GM12878 (cell line): Measurements from ENCODE around the gene SOX30. TPM values are rescaled to one million over a fixed set of nuclear protein-coding genes. Genes with fewer than 3 reads are reported as not detected.

Experiments
- ATAC-seq: fragments of 200-7000 bp; cut with Tn5 transposase; 3 replicates; pipeline ENCODE4 v1.9.1; 2020; ENCODE audit warnings: mild to moderate bottlenecking, moderate library complexity
- BruUV-seq: library from RNA; stranded (reverse); fragments of 400-500 nt; replicated peaks from 2 replicates; lab custom pipeline; 2021; lab: Mats Ljungman, UMichigan
- CTCF ChIA-PET: fragments of 300-600 bp; sonication (Branson Sonifier 250); formaldehyde crosslinking; extraction: SDS; loops from one replicate; lab custom pipeline; 2021; ENCODE audit warnings: inconsistent platforms; lab: Yijun Ruan, JAX
- POLR2A ChIA-PET: fragments of 350-600 bp; formaldehyde crosslinking; extraction: SDS; loops from one replicate; lab custom pipeline; 2021; ENCODE audit warnings: inconsistent platforms; lab: Charles Lee
- RAD21 ChIA-PET: fragments of 300-600 bp; sonication (Branson Sonifier 250); formaldehyde crosslinking; loops from one replicate; lab custom pipeline; 2023; ENCODE audit warnings: antibody characterized with exemption; ENCODE audit not compliant: unreplicated experiment; lab: Charles Lee
- SMC1A ChIA-PET: fragments of 300-600 bp; sonication (Branson Sonifier 250); formaldehyde crosslinking; loops from one replicate; lab custom pipeline; 2023; ENCODE audit not compliant: unreplicated experiment, uncharacterized antibody; lab: Charles Lee
- DNase-seq: peaks from one replicate; pipeline ENCODE4 v3.0.0-alpha.2; 2011; ENCODE audit warnings: low read depth, low spot score
- FAIRE-seq: peaks from 3 replicates; lab custom pipeline; 2011; peaks lifted over from hg19 to GRCh38; lab: Jason Lieb, UNC
- H2AFZ ChIP-seq: 2 replicates; pipeline ENCODE4 v1.6.0; 2011; ENCODE audit warnings: low read depth, low read length, control low read depth; ENCODE audit not compliant: control insufficient read depth
- H3K27ac ChIP-seq: 2 replicates; pipeline ENCODE4 v1.5.1; 2011; ENCODE audit warnings: control low read depth; ENCODE audit not compliant: control insufficient read depth, insufficient read depth
- H3K27me3 ChIP-seq, 2 experiments: replicated peaks in 1 of 2; 2 replicates each; pipeline versions ENCODE4 v1.6.0 to v1.6.1; 2011; ENCODE audit warnings: low read length in 1 of 2; ENCODE audit not compliant: control insufficient read depth in 2 of 2, insufficient read depth in 2 of 2
- H3K36me3 ChIP-seq, 2 experiments: 2 replicates each; pipeline ENCODE4 v1.5.1; 2011; ENCODE audit warnings: low read length in 1 of 2; ENCODE audit not compliant: control insufficient read depth in 2 of 2, insufficient read depth in 2 of 2
- H3K4me1 ChIP-seq: 2 replicates; pipeline ENCODE4 v1.6.1; 2011; ENCODE audit warnings: mild to moderate bottlenecking, low read length, moderate library complexity, mixed read lengths; ENCODE audit not compliant: control insufficient read depth, insufficient read depth
- H3K4me2 ChIP-seq: 2 replicates; pipeline ENCODE4 v1.6.0; 2011; ENCODE audit warnings: control low read depth; ENCODE audit not compliant: control insufficient read depth, insufficient read depth
- H3K4me3 ChIP-seq: fragments of 200-600 bp; sonication (generic); 2 replicates; pipeline ENCODE4 v1.5.1; 2016
- H3K79me2 ChIP-seq: 2 replicates; pipeline ENCODE4 v1.6.0; 2011; ENCODE audit warnings: low read length; ENCODE audit not compliant: control insufficient read depth, insufficient read depth
- H3K9ac ChIP-seq: 2 replicates; pipeline ENCODE4 v1.8.0; 2011; ENCODE audit warnings: low read length, control low read depth, mixed read lengths; ENCODE audit not compliant: control insufficient read depth, insufficient read depth
- H3K9me3 ChIP-seq: replicated peaks from 3 replicates; pipeline ENCODE4 v1.5.1; 2011; ENCODE audit warnings: mild to moderate bottlenecking, low read length; ENCODE audit not compliant: control insufficient read depth, insufficient read depth
- H4K20me1 ChIP-seq: 2 replicates; pipeline ENCODE4 v1.6.0; 2011; ENCODE audit not compliant: control insufficient read depth, insufficient read depth
- CBX3 ChIP-seq: fragments of 200-600 bp; sonication (generic); IDR thresholded peaks from 2 replicates; pipeline ENCODE4 v1.6.1; 2016; ENCODE audit warnings: low read depth, borderline replicate concordance
- MTA2 ChIP-seq: fragments of 450-650 bp; IDR thresholded peaks from 2 replicates; pipeline ENCODE4 v1.6.1; 2016; ENCODE audit warnings: low read depth, mild to moderate bottlenecking, moderate library complexity
- RAD21 ChIP-seq: IDR thresholded peaks from 2 replicates; pipeline ENCODE4 v1.6.1; 2011; ENCODE audit warnings: mild to moderate bottlenecking, low read depth, low read length, moderate library complexity; ENCODE audit not compliant: insufficient read depth
- RELB ChIP-seq: fragments of 450-650 bp; IDR thresholded peaks from 2 replicates; pipeline ENCODE4 v1.6.1; 2017; ENCODE audit warnings: low read depth, mild to moderate bottlenecking, moderate library complexity
- SPI1 ChIP-seq: IDR thresholded peaks from 2 replicates; pipeline ENCODE4 v1.6.1; 2011; ENCODE audit warnings: low read depth, mild to moderate bottlenecking, low read length, moderate library complexity, borderline replicate concordance; ENCODE audit not compliant: insufficient read depth
- TARDBP ChIP-seq: IDR thresholded peaks from 2 replicates; pipeline ENCODE4 v1.6.1; 2016; ENCODE audit warnings: borderline replicate concordance
- USF1 ChIP-seq: IDR thresholded peaks from 2 replicates; pipeline ENCODE4 v1.6.1; 2011; ENCODE audit warnings: borderline replicate concordance, low read depth, mild to moderate bottlenecking, moderate library complexity, mixed read lengths, low read length; ENCODE audit not compliant: insufficient read depth; ENCODE audit errors: extremely low read length
- WGBS: methylation state at CpG from one replicate; pipeline ENCODE4 v1.1.6; 2016; ENCODE audit warnings: low lambda C conversion rate; ENCODE audit not compliant: insufficient replicate concordance, insufficient coverage; ENCODE audit errors: missing lambda C conversion rate; 5-methylcytosine and 5-hydroxymethylcytosine counted together
- in situ Hi-C: fragments of 300-500 bp; cut with MboI; formaldehyde crosslinking; loops from 9 replicates; pipeline ENCODE4 v1.14.3; 2018; ENCODE audit warnings: mixed read lengths
- intact Hi-C: fragments of 100-400 bp; cut with micrococcal nuclease; formaldehyde crosslinking; loops from one replicate; pipeline ENCODE4 v1.14.2; 2022; ENCODE audit not compliant: unreplicated experiment
- polyA plus RNA-seq, 11 experiments: library from polyadenylated mRNA; depleted of rRNA in 4 of 11; unstranded in 6 of 11; stranded (reverse) in 5 of 11; fragments of >200 nt; fragmentation: Nextera tagmentation in 4 of 11; fragmentation: Illumina TruSeq in 1 of 11; extraction: Ambion mirVana in 4 of 11; extraction: Trizol in 1 of 11; gene quantifications; 1 replicate in 1 of 11; 2 replicates in 10 of 11; pipeline versions ENCODE4 v1.2.1 to v1.2.3, GENCODE V29; 2011 to 2016; ENCODE audit warnings: inconsistent platforms in 2 of 11, missing spikeins in 2 of 11, low read depth in 1 of 11
- total RNA-seq, 4 experiments: library from RNA; depleted of rRNA in 3 of 4; stranded (reverse); fragments of >200 nt in 3 of 4; fragmentation: Illumina TruSeq in 1 of 4; extraction: Trizol in 1 of 4; gene quantifications; 2 replicates each; pipeline versions ENCODE4 v1.2.1 to v1.2.3, GENCODE V29; 2013 to 2021

SOX30 gene
- total and polyA plus RNA-seq, 10 of the 15 experiments (the other 5 are each of a cell fraction or from before 2014, with no cell fraction given): 0.06 to 0.32 (median 0.10) TPM; not detected in 2

- no peaks in the 10 kb centered on the region for H3K27me3 ChIP-seq
- intact Hi-C loops: no loop called here
- BruUV-seq: no TSS peak
Measured at GRCh38 chr5:157618191-157618765, 34.0 kb downstream of the SOX30 start.

More at GRCh38 chr5:157618191-157618765, 34.0 kb downstream of the SOX30 start:
- Histone ChIP-seq H3K36me3 (no peaks in the 10 kb centered on the region), H3K4me3 (no peak overlapping the region), H3K4me1 (no peaks in the 10 kb centered on the region), H3K9ac (no peak overlapping the region), H3K9me3 (no peaks in the 10 kb centered on the region), H2AFZ (no peak overlapping the region), H3K27ac (no peak overlapping the region), H3K79me2 (no peaks in the 10 kb centered on the region), H4K20me1 (no peaks in the 10 kb centered on the region), H3K4me2 (no peak overlapping the region)
- DNase-seq: no peak
- ChIA-PET SMC1A (interaction anchor here (0.7 to 4.8 kb wide), 4 partner anchors 10 to 109 kb away, joined by 3 to 17 read pairs (median 4); no protein-coding TSS in a partner anchor), RAD21 (interaction anchor here (1.2 kb wide), 1 partner anchor 125 kb away, joined by 3 read pairs; the partner anchor contains the start of gene LSM11), CTCF (interaction anchor here (0.9 to 1.9 kb wide), 4 partner anchors 11 to 185 kb away, joined by 3 to 4 read pairs (median 4); no protein-coding TSS in a partner anchor), POLR2A (interaction anchor here (1.5 to 1.7 kb wide), 2 partner anchors 11 to 19 kb away, joined by 5 read pairs; no protein-coding TSS in a partner anchor)
- 92% methylated on average over 8 of the region's 8 CpGs for WGBS
- ATAC-seq: no peak
- no peak for FAIRE-seq
- in situ Hi-C loops: no loop called here
- TF ChIP-seq TARDBP: no peak
- TF ChIP-seq RELB: no peak
- TF ChIP-seq MTA2: no peak
- TF ChIP-seq USF1: no peak
- no peak for TF ChIP-seq CBX3
- TF ChIP-seq RAD21: no peak
- TF ChIP-seq SPI1: no peak
